HepG2 (cell line): ENCODE measurements around the gene HOMEZ. TPM values are rescaled to one million over a fixed set of nuclear protein-coding genes. Genes with fewer than 3 reads are reported as not detected.

Experiments
- AHDC1 ChIP-seq: sonication (generic); formaldehyde crosslinking; IDR thresholded peaks from 2 replicates; pipeline ENCODE4 v1.5.1; 2020; ENCODE audit warnings: mild to moderate bottlenecking, missing genetic modification reagents, borderline replicate concordance
- BCL3 ChIP-seq: sonication (generic); formaldehyde crosslinking; IDR thresholded peaks from 2 replicates; pipeline ENCODE4 v1.5.1; 2020; ENCODE audit warnings: mild to moderate bottlenecking, missing genetic modification reagents, moderate library complexity
- CENPX ChIP-seq: sonication (generic); formaldehyde crosslinking; IDR thresholded peaks from 2 replicates; pipeline ENCODE4 v1.9.0; 2021; ENCODE audit warnings: mild to moderate bottlenecking, missing genetic modification reagents, moderate library complexity
- EED ChIP-seq: sonication (generic); formaldehyde crosslinking; IDR thresholded peaks from 2 replicates; pipeline ENCODE4 v1.5.0; 2020; ENCODE audit warnings: mild to moderate bottlenecking, missing genetic modification reagents
- FOXO4 ChIP-seq: sonication (generic); formaldehyde crosslinking; conservative IDR thresholded peaks from 2 replicates; pipeline ENCODE4 v1.8.1; 2023; ENCODE audit warnings: missing genetic modification reagents
- HOMEZ ChIP-seq: IDR thresholded peaks from 2 replicates; pipeline ENCODE4 v1.6.1; 2016; ENCODE audit warnings: low read depth
- IKZF4 ChIP-seq: sonication (generic); formaldehyde crosslinking; IDR thresholded peaks from 2 replicates; pipeline ENCODE4 v1.5.1; 2020; ENCODE audit warnings: borderline replicate concordance, mild to moderate bottlenecking, low read depth, missing genetic modification reagents; ENCODE audit errors: not compliant biosample characterization
- POGK ChIP-seq: sonication (generic); formaldehyde crosslinking; conservative IDR thresholded peaks from 2 replicates; pipeline ENCODE4 v1.8.0; 2022; ENCODE audit warnings: mild to moderate bottlenecking, moderate library complexity, missing genetic modification reagents
- RELA ChIP-seq: sonication (generic); formaldehyde crosslinking; IDR thresholded peaks from 2 replicates; pipeline ENCODE4 v1.4.0; 2020; ENCODE audit warnings: missing genetic modification reagents
- TARDBP ChIP-seq: sonication (generic); formaldehyde crosslinking; IDR thresholded peaks from 2 replicates; pipeline ENCODE4 v1.8.0; 2022; ENCODE audit warnings: mild to moderate bottlenecking, missing genetic modification reagents
- TBX3 ChIP-seq: fragments of 450-650 bp; IDR thresholded peaks from 2 replicates; pipeline ENCODE4 v1.6.1; 2017; ENCODE audit warnings: antibody characterized with exemption, mild to moderate bottlenecking, inconsistent platforms, borderline replicate concordance
- THYN1 ChIP-seq: sonication (generic); formaldehyde crosslinking; IDR thresholded peaks from 2 replicates; pipeline ENCODE4 v1.8.1; 2023; ENCODE audit warnings: low read depth, mild to moderate bottlenecking, moderate library complexity, missing genetic modification reagents, borderline replicate concordance
- ZNF205 ChIP-seq: IDR thresholded peaks from 2 replicates; pipeline ENCODE4 v1.6.1; 2018; ENCODE audit warnings: missing biosample characterization, missing genetic modification reagents
- polyA plus RNA-seq, 8 experiments: library from polyadenylated mRNA; depleted of rRNA in 3 of 8; stranded (reverse) in 7 of 8; unstranded in 1 of 8; fragments of >200 nt; fragmentation: Illumina TruSeq in 4 of 8; extraction: Trizol in 4 of 8; gene quantifications; 2 replicates each; pipeline versions ENCODE4 v1.2.1 to v1.2.3, GENCODE V29; 2011 to 2016; ENCODE audit warnings: low read depth in 4 of 8, missing spikeins in 1 of 8, mixed read lengths in 1 of 8; ENCODE audit not compliant: insufficient read depth in 1 of 8
- total RNA-seq, 5 experiments: library from RNA; depleted of rRNA; stranded (reverse); fragments of >200 nt; fragmentation: Illumina TruSeq; extraction: Trizol; gene quantifications; 2 replicates each; pipeline ENCODE4 v1.2.3, GENCODE V29; 2016; ENCODE audit warnings: low read depth in 1 of 5

HOMEZ gene
- total and polyA plus RNA-seq, 2 of the 13 experiments (the other 11 are each of a cell fraction or from before 2014, with no cell fraction given), result 14.5 to 31.8 TPM

GRCh38 chr14:23320584-23321571, 34.9 kb upstream of the HOMEZ start, which contains the start of gene PABPN1 (continued):
- TF ChIP-seq AHDC1 (peak; percentile 65; the same call in 1 of the 2 replicates), BCL3 (CRISPR knock-in tag) (peak; percentile 94), RELA (CRISPR knock-in tag) (peak; percentile 88; the same call in 1 of the 2 replicates), IKZF4 (CRISPR knock-in tag) (no peak), EED (CRISPR knock-in tag) (peak; percentile 83; the same call in 1 of the 2 replicates), THYN1 (no peak), CENPX (CRISPR knock-in tag) (no peak), TBX3 (peak; percentile 92), TARDBP (CRISPR knock-in tag) (peak; percentile 99), FOXO4 (no peak), ZNF205 (peak; percentile 77), HOMEZ (CRISPR knock-in tag) (peak; percentile 100), POGK (CRISPR knock-in tag) (peak; percentile 91)
